ENCODE results near the gene PCDHGA12. TPM values are rescaled to one million over a fixed set of nuclear protein-coding genes. Genes with fewer than 3 reads are reported as not detected.
A peak's percentile ranks its signal among the peaks of the same experiment; 100 is the strongest.
"Not testable (repeated sequence)": the region's sequence is repeated elsewhere in the genome, so short reads cannot be mapped to it uniquely, and the experiment has no call there.

PCDHGA12 gene
- total RNA-seq, 4 donors from 2014 or later, result 2.9 to 22.0 (median 14.5) TPM

- intact Hi-C loops (cut with DNase I; ENCODE audit: low total_unique reads), result no loop called here
- Histone ChIP-seq H3K9me3 (peaks cover 6 to 97% of the 10 kb centered on the region in 2 donors), H3K27me3 (no peaks in the 10 kb centered on the region), H3K4me1 (no peaks in the 10 kb centered on the region), H3K4me3 (no peak overlapping the region), H3K27ac (no peak overlapping the region), H3K36me3 (no peaks in the 10 kb centered on the region)
- no peak for DNase-seq
- TF ChIP-seq, protein P1, sequence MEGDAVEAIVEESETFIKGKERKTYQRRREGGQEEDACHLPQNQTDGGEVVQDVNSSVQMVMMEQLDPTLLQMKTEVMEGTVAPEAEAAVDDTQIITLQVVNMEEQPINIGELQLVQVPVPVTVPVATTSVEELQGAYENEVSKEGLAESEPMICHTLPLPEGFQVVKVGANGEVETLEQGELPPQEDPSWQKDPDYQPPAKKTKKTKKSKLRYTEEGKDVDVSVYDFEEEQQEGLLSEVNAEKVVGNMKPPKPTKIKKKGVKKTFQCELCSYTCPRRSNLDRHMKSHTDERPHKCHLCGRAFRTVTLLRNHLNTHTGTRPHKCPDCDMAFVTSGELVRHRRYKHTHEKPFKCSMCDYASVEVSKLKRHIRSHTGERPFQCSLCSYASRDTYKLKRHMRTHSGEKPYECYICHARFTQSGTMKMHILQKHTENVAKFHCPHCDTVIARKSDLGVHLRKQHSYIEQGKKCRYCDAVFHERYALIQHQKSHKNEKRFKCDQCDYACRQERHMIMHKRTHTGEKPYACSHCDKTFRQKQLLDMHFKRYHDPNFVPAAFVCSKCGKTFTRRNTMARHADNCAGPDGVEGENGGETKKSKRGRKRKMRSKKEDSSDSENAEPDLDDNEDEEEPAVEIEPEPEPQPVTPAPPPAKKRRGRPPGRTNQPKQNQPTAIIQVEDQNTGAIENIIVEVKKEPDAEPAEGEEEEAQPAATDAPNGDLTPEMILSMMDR (IDR thresholded peaks at IDR 0.05), result no peak
- no peak for TF ChIP-seq POLR2A (IDR thresholded peaks at IDR 0.05)
Observed at GRCh38 chr5:141411575-141411974, 18.7 kb upstream of the PCDHGA12 start.

GRCh38 chr5:141412854-141413539 is 17.3 kb upstream of the PCDHGA12 start, which contains the start of gene PCDHGA10:
PCDHGA10 (plus strand) TSS chr5:141412987; CDS start chr5:141413176, 189 bp downstream.
- Histone ChIP-seq H3K27ac (no peak within 1 kb of the TSS), H3K36me3 (no peaks in the 10 kb centered on the region), H3K9me3 (peaks cover 6 to 97% of the 10 kb centered on the region in 2 donors), H3K27me3 (no peaks in the 10 kb centered on the region), H3K4me3 (no peak within 1 kb of the TSS), H3K4me1 (no peaks in the 10 kb centered on the region)
- intact Hi-C loops (cut with DNase I; ENCODE audit: low total_unique reads), result no loop called here
- DNase-seq, result no peak
- TF ChIP-seq POLR2A (IDR thresholded peaks at IDR 0.05), result no peak
- TF ChIP-seq, protein P1 (IDR thresholded peaks at IDR 0.05), result peak in 1 of 4 experiments; percentile 4

GRCh38 chr5:141413540-141414069 is 16.7 kb upstream of the PCDHGA12 start:
- TF ChIP-seq POLR2A (IDR thresholded peaks at IDR 0.05), result no peak
- TF ChIP-seq, protein P1 (IDR thresholded peaks at IDR 0.05), result no peak
- no peak overlapping the region for H3K27ac ChIP-seq
- H3K9me3 ChIP-seq, result peaks cover 6 to 97% of the 10 kb centered on the region in 2 donors
- DNase-seq, result no peak
- intact Hi-C loops (cut with DNase I; ENCODE audit: low total_unique reads), result no loop called here
- no peaks in the 10 kb centered on the region for H3K4me1 ChIP-seq
- no peak overlapping the region for H3K4me3 ChIP-seq
- H3K36me3 ChIP-seq, result no peaks in the 10 kb centered on the region
- H3K27me3 ChIP-seq, result no peaks in the 10 kb centered on the region

DNA sequence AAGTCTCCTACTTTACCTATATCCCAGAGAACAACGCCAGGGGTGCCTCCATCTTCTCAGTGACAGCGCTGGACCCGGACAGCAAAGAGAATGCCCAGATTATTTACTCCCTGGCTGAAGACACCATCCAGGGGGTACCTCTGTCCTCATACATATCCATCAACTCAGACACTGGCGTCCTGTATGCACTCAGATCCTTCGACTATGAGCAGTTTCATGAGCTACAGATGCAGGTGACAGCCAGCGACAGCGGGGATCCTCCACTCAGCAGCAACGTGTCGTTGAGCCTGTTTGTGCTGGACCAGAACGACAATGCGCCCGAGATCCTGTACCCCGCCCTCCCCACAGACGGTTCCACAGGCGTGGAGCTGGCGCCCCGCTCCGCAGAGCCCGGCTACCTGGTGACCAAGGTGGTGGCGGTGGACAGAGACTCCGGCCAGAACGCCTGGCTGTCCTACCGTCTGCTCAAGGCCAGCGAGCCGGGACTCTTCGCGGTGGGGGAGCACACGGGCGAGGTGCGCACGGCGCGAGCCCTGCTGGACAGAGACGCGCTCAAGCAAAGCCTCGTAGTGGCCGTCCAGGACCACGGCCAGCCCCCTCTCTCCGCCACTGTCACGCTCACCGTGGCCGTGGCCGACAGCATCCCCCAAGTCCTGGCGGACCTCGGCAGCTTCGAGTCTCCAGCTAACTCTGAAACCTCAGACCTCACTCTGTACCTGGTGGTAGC is 15.6 kb upstream of the PCDHGA12 start:
- intact Hi-C loops (cut with DNase I; ENCODE audit: low total_unique reads), result not testable (repeated sequence)

GRCh38 chr5:141415275-141415618 is 15.1 kb upstream of the PCDHGA12 start:
- intact Hi-C loops (cut with DNase I; ENCODE audit: low total_unique reads); H3K4me3 ChIP-seq; DNase-seq: not testable (repeated sequence)

More for the DNA sequence above, 15.6 kb upstream of the PCDHGA12 start:
- not testable (repeated sequence) for H3K27me3 ChIP-seq, H3K4me3 ChIP-seq, H3K4me1 ChIP-seq, H3K27ac ChIP-seq, DNase-seq, H3K36me3 ChIP-seq
- peaks cover 6 to 97% of the 10 kb centered on the region in 2 donors for H3K9me3 ChIP-seq

More at GRCh38 chr5:141415275-141415618, 15.1 kb upstream of the PCDHGA12 start:
- not testable (repeated sequence) for H3K36me3 ChIP-seq, H3K4me1 ChIP-seq, H3K27ac ChIP-seq, H3K27me3 ChIP-seq
- H3K9me3 ChIP-seq, result peaks cover 6 to 97% of the 10 kb centered on the region in 2 donors
